Gastroesophageal sphincter (tissue), 3 donors: ENCODE measurements around the gene CCDC170.

Experiments
- CTCF ChIP-seq, 4 experiments: fragments of 200-600 bp in 2 of 4; fragments of 450-650 bp in 2 of 4; sonication (generic) in 1 of 4; IDR thresholded peaks; one replicate each; pipeline ENCODE4 v1.5.1; 2017 to 2019; ENCODE audit warnings: antibody characterized with exemption in 4 of 4, mild to moderate bottlenecking in 2 of 4, moderate library complexity in 2 of 4
- EP300 ChIP-seq: sonication (generic); formaldehyde crosslinking; IDR thresholded peaks from one replicate; pipeline ENCODE4 v1.6.1; 2017; ENCODE audit warnings: antibody characterized with exemption, mild to moderate bottlenecking
- POLR2A ChIP-seq, 2 donors: fragments of 450-650 bp; IDR thresholded peaks; one replicate each; pipeline ENCODE4 v1.6.1; 2017; ENCODE audit warnings: antibody characterized with exemption in 2 of 2, mild to moderate bottlenecking in 2 of 2, moderate library complexity in 1 of 2
- POLR2AphosphoS5 ChIP-seq: sonication (generic); formaldehyde crosslinking; IDR thresholded peaks from one replicate; pipeline ENCODE4 v1.6.1; 2017; ENCODE audit warnings: antibody characterized with exemption

- TF ChIP-seq CTCF (IDR thresholded peaks at IDR 0.05) (no peak), POLR2A (IDR thresholded peaks at IDR 0.05) (no peak), POLR2AphosphoS5 (no peak), EP300 (no peak)
These were observed 42.3 kb upstream of the CCDC170 start for GRCh38 chr6:151451417-151451949.
